SU-DHL-6 (cell line): ENCODE data around the gene H3-3A.
A peak's percentile ranks its signal among the peaks of the same experiment; 100 is the strongest.

Source experiments
- H2AFZ ChIP-seq: fragments of 200-600 bp; sonication (generic); 2 replicates; pipeline ENCODE4 v1.6.1; 2014; ENCODE audit warnings: low read depth, mild to moderate bottlenecking, moderate library complexity, mixed read lengths, antibody characterized with exemption, low read length; ENCODE audit not compliant: severe bottlenecking
- H3F3A ChIP-seq: fragments of 200-600 bp; shearing (Covaris generic); 2 replicates; pipeline ENCODE4 v1.6.0; 2016; ENCODE audit warnings: antibody characterized with exemption, mild to moderate bottlenecking; ENCODE audit not compliant: insufficient read depth
- H3K27ac ChIP-seq: fragments of 200-600 bp; sonication (generic); 2 replicates; pipeline ENCODE4 v1.5.1; 2016; ENCODE audit warnings: low read depth, mild to moderate bottlenecking, low read length, moderate library complexity, mixed read lengths
- H3K27me3 ChIP-seq: fragments of 200-600 bp; sonication (generic), shearing (Covaris generic); 2 replicates; pipeline ENCODE4 v1.6.0; 2014; ENCODE audit warnings: mild to moderate bottlenecking, low read length
- H3K36me3 ChIP-seq: fragments of 200-600 bp; sonication (generic); 2 replicates; pipeline ENCODE4 v1.6.1; 2014; ENCODE audit warnings: mild to moderate bottlenecking, low read length, mixed read lengths
- H3K4me2 ChIP-seq: fragments of 300-600, 200-600 bp; shearing (Covaris generic), sonication (generic); 2 replicates; pipeline ENCODE4 v1.6.0; 2014; ENCODE audit warnings: low read length, low read depth, mild to moderate bottlenecking; ENCODE audit not compliant: poor library complexity, severe bottlenecking
- H3K4me3 ChIP-seq: fragments of 200-600 bp; sonication (generic); 2 replicates; pipeline ENCODE4 v1.5.1; 2014; ENCODE audit warnings: antibody characterized with exemption, low read length, mild to moderate bottlenecking, mixed read lengths; ENCODE audit not compliant: insufficient read depth, poor library complexity, severe bottlenecking
- H3K79me2 ChIP-seq: fragments of 200-600 bp; sonication (generic); 2 replicates; pipeline ENCODE4 v1.6.1; 2014; ENCODE audit warnings: mild to moderate bottlenecking, low read length, moderate library complexity; ENCODE audit not compliant: insufficient read depth
- H3K9ac ChIP-seq: fragments of 200-600 bp; sonication (generic); 2 replicates; pipeline ENCODE4 v1.7.0; 2014; ENCODE audit warnings: mild to moderate bottlenecking, low read length
- H3K9me2 ChIP-seq: fragments of 200-600 bp; sonication (generic); replicated peaks from 2 replicates; pipeline ENCODE4 v1.6.1; 2014; ENCODE audit warnings: low read length; ENCODE audit not compliant: insufficient read depth
- H3K9me3 ChIP-seq: fragments of 200-600 bp; sonication (generic); 2 replicates; pipeline ENCODE4 v1.6.1; 2014; ENCODE audit warnings: low read length, mixed read lengths; ENCODE audit not compliant: insufficient read depth
- H4K20me1 ChIP-seq: fragments of 200-600 bp; sonication (generic); 2 replicates; pipeline ENCODE4 v1.6.1; 2014; ENCODE audit warnings: low read depth, mild to moderate bottlenecking, antibody characterized with exemption, low read length, moderate library complexity, mixed read lengths
- CTCF ChIP-seq: fragments of 200-600 bp; sonication (generic); IDR thresholded peaks from one replicate; pipeline ENCODE4 v1.5.1; 2017; ENCODE audit warnings: antibody characterized with exemption, mild to moderate bottlenecking, low read length, moderate library complexity; ENCODE audit not compliant: insufficient read depth, poor library complexity, severe bottlenecking
- EZH2phosphoT487 ChIP-seq: fragments of 200-600 bp; sonication (generic), shearing (Covaris generic); conservative IDR thresholded peaks from 2 replicates; pipeline ENCODE4 v1.6.1; 2018; ENCODE audit warnings: mild to moderate bottlenecking, antibody characterized with exemption, low read length, moderate library complexity, mixed read lengths

Gene H3-3A

GRCh38 chr1:226082959-226083301 lies 20.4 kb downstream of the H3-3A start:
- TF ChIP-seq CTCF (no peak), EZH2phosphoT487 (no peak)
- peak overlapping the region; percentile 85 for H2AFZ ChIP-seq
- H3K9me2 ChIP-seq, result no peaks in the 10 kb centered on the region
- H3K9ac ChIP-seq, result peak overlapping the region; percentile 64
- H3K36me3 ChIP-seq, result no peaks in the 10 kb centered on the region
- H3F3A ChIP-seq, result peaks cover 35% of the 10 kb centered on the region
- H4K20me1 ChIP-seq, result no peaks in the 10 kb centered on the region
- H3K27ac ChIP-seq, result 0 out of 2 replicates have a peak overlapping the region, but pooled peaks have one; percentile 87
- H3K9me3 ChIP-seq, result no peaks in the 10 kb centered on the region
- peak overlapping the region; percentile 75 for H3K4me2 ChIP-seq
- H3K79me2 ChIP-seq, result no peaks in the 10 kb centered on the region
- no peaks in the 10 kb centered on the region for H3K27me3 ChIP-seq
- peak overlapping the region; percentile 54 for H3K4me3 ChIP-seq

- H3K36me3 ChIP-seq, result no peaks in the 10 kb centered on the region
- TF ChIP-seq EZH2phosphoT487 (no peak), CTCF (no peak)
- peak overlapping the region; percentile 64 for H3K9ac ChIP-seq
- H4K20me1 ChIP-seq, result no peaks in the 10 kb centered on the region
- no peaks in the 10 kb centered on the region for H3K9me2 ChIP-seq
- peak overlapping the region; percentile 75 for H3K4me2 ChIP-seq
- H2AFZ ChIP-seq, result peak overlapping the region; percentile 85
- H3K4me3 ChIP-seq, result peak overlapping the region; percentile 54
- no peaks in the 10 kb centered on the region for H3K9me3 ChIP-seq
- H3K27ac ChIP-seq, result peak overlapping the region; percentile 87
- no peaks in the 10 kb centered on the region for H3K79me2 ChIP-seq
- H3K27me3 ChIP-seq, result no peaks in the 10 kb centered on the region
- peaks cover 35% of the 10 kb centered on the region for H3F3A ChIP-seq
Measured at GRCh38 chr1:226083302-226084101, 21.0 kb downstream of the H3-3A start.

DNA sequence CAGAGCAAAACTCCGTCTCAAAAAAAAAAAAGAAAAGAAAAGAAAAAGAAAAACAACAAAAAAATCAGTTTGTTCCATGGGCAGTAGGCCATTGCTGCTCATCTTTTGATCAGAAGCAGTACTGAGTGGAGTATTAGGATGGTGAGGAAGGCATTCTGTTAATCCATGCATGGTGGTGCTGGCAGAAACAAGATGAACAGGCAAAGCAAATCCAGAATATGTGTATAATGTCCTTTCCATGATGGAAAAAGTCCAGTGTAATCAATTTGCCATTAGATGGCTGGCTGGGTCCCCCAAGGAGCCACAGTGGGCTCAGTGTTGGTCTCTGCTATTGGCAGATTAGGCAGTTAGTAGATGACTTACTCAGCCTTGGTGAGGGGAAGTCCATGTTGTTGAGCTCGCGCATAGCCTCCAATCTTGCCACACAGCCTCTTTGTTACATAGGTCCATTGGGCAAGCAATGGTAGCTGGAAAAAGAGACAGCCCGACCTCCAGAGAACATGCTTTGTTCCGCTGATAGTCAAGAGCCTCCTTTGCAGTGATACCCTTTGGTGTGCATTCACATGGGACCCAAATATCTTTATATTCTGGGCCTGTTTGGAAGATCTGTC lies 23.3 kb downstream of the H3-3A start:
- TF ChIP-seq EZH2phosphoT487 (no peak), CTCF (no peak)
- Histone ChIP-seq H3K27me3 (no peaks in the 10 kb centered on the region), H3K27ac (peak overlapping the region; percentile 87)

More for the DNA sequence above, 23.3 kb downstream of the H3-3A start:
- H3F3A ChIP-seq, result peaks cover 35% of the 10 kb centered on the region
- no peak overlapping the region for H2AFZ ChIP-seq
- H4K20me1 ChIP-seq, result no peaks in the 10 kb centered on the region
- no peaks in the 10 kb centered on the region for H3K9me3 ChIP-seq
- H3K9ac ChIP-seq, result no peak overlapping the region
- H3K4me3 ChIP-seq, result no peak overlapping the region
- H3K36me3 ChIP-seq, result no peaks in the 10 kb centered on the region
- no peaks in the 10 kb centered on the region for H3K79me2 ChIP-seq
- H3K4me2 ChIP-seq, result peak overlapping the region; percentile 7
- H3K9me2 ChIP-seq, result no peaks in the 10 kb centered on the region
